GM21515 (cell line): ENCODE results near the gene DNAJB14.
A peak's percentile ranks its signal among the peaks of the same experiment; 100 is the strongest.

Experiments used
- ATAC-seq: cut with Tn5 transposase; IDR thresholded peaks from one replicate; pipeline ENCODE4 v1.9.1; 2021; ENCODE audit not compliant: unreplicated experiment

The DNAJB14 gene

GRCh38 chr4:99945718-99946355 lies 581 bp downstream of the DNAJB14 start:
- peak; percentile 4 for ATAC-seq

- no peak for ATAC-seq
These were observed 2.4 kb downstream of the DNAJB14 start for GRCh38 chr4:99943904-99944437.

DNA sequence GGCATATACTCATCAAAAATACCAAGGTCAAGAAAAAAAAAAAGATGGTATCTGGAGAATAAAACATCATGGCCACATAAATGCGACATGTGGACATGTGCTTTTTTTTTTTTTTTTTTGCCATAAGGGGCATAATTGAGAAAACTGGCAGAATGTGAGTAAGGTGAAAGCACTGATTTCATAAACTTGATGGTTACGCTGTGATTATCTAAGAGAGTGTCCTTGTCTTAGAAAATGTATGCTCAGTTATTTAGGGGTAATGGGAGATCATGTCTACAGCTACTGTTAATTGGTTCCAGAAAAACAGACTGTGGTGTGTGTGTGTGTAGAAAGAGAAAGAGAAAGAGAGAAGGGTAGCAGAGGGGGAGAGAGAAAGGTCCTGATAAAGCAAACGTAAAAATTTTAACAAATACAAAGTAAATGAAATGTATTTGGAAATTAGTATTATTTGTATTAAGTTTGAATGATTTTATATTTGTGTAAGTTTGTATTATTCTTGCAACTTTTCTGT lies 8.1 kb downstream of the DNAJB14 start:
- no peak for ATAC-seq

GRCh38 chr4:99934891-99935290 lies 11.5 kb downstream of the DNAJB14 start:
- no peak for ATAC-seq

DNA sequence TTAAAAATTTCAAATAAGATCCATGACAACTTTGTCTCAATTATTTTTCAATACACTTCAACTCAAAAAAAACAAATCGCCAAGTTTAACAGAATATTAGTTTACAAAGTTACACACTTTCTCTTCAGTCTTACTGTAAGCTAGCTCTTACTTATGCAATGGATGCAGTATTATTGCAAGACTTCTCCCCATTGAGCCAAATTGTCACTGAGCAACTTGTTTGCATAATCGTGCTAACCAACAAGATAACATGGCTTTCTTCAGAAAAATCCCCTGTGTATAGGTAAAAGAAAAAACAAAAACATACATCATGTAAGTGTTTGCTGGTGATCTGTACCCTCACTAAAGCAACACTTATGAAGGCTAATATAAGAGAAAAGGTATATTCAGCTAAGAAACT lies 18.9 kb downstream of the DNAJB14 start:
- no peak for ATAC-seq

DNA sequence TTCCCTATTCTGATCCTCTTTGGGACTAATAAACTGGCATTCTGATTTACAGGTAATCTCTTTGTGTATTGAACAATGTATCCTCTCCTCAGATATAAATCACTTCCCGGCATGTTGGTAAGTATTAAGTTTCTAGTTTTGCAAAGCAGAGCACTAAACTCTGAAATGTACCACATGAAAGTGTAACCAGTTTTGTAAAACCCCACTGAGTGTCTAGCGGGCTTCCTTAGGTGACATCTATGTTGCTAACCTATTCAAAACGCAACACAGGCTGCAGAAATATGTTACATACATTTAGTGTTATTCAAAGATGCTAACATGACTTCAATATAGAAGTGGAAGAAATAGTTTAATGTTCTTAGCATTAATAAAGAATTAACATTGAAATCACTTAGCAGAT lies 25.2 kb downstream of the DNAJB14 start:
- no peak for ATAC-seq

DNA sequence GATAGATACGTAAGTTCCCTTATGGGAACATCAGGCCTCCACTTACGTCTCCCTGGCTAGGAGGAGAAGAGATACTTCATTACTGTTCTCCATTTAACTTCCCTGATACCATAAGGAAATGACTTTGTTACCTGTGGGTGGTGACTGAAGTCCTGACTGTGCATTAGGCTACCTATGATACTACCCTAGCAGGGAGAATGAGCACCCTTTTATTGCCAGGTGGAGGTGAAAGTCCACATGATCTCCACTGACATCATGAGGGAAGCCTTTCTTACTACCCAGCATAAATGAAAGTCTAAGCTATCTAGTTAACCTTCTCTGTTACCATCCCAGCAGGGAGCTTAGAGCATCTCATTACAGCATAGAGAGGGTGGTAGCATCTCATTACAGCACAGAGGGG lies 27.8 kb downstream of the DNAJB14 start:
- no peak for ATAC-seq

DNA sequence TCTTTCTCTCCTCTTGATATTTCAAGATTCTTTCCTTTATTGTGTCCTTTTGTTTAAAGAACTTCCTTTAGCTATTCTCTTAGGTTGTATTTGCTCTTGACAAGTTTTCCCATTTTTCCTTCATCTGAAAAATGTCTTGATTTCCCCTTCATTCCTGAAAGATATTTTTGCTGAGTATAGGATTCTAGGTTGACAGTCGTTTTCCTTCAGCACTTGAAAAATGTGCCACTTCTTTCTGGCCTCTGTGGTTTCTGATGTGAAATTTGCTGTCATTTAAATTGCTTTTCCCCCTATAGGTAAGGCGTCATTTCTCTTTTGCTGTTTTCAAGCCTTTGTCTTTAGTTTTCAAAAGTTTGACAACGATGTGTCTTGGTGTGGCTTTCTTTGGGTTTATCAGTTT lies 28.8 kb downstream of the DNAJB14 start:
- ATAC-seq: no peak

DNA sequence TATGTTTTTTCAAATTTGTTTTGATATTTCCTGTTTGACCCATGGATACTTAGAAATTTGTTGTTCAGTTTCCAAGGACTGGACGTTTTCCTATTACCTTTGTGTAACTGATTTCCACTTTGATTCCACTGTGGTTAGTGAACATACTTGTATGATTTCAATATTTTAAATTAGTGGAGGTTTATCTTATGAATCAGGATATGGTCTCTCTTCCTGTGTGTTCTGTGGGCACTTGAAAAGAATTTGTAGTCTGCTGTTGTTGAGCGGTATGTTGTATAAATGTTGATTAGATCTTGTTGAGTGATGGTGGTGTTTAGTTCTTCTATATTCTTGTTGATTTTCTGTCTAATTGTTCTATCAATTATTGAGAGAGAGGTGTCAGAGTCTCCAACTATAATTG lies 31.0 kb downstream of the DNAJB14 start:
- no peak for ATAC-seq

DNA sequence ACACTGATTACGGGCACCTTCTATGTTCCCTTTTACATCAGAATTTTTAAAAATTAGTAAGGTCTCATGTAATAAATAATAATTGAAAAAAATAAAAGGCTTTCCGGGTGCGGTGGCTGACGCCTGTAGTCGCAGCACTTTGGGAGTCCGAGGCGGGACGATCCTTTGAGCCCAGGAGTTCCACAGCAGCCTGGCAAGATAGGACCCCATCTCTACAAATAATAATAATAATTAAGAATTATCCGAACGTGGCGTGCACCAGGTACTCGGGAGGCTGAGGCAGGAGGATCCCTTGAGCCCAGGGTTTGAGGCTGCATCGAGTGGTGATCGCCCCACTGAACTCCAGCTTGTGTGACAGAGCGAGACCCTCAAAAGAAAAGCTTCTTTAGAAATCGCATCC lies 51.4 kb downstream of the DNAJB14 start:
- no peak for ATAC-seq

DNA sequence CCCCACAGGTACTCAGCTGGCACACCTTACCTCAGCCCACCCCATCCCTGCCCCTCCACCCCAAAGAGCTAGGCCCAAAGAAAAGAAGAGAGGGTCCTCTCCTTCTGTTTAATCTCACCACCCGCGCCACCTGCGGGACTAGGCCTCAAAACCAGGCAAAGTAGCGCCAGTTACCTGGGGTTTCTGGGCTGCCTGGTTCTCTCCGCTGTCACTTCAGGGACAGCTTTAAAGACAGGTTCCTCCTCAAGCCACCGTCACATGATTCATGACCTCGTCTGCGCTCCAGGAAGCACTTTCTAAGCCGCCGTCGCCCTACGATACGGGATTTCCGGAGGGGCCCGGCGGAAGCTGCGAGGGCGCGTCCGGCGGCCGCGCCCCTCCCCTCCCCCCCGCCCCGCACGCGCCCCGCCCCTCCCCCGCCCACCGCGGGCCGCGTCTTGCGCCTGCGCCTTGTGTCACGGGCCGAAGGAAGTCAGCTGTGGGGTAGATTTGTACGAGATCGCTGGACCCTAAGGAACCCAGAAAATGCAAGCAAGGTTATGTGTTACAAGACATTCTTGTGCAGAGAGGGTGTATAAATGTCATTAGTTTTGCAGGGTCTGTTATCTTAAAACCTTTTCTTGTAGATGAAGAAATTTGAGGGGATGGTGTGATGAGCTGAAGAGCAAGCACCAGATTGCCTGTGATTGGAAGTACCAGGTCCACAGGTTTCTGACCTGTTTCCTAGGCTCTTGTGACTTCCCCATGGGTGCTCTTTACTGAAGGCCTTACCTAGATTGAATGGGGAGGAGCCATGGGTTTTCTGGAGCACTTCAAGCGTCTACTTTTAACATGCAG lies 52.0 kb downstream of the DNAJB14 start, which contains the start of gene LAMTOR3:
LAMTOR3 (minus strand) TSS at position 267 of the 837 bp plus-strand sequence. CDS start 464 bp downstream, outside the sequence.
- ATAC-seq: peak; percentile 100

- peak; percentile 27 for ATAC-seq
These were observed 52.6 kb downstream of the DNAJB14 start for GRCh38 chr4:99893839-99894160.

GRCh38 chr4:99893029-99893428 lies 53.4 kb downstream of the DNAJB14 start:
- no peak for ATAC-seq

- no peak for ATAC-seq
These were observed 55.1 kb downstream of the DNAJB14 start for GRCh38 chr4:99891351-99891750.

DNA sequence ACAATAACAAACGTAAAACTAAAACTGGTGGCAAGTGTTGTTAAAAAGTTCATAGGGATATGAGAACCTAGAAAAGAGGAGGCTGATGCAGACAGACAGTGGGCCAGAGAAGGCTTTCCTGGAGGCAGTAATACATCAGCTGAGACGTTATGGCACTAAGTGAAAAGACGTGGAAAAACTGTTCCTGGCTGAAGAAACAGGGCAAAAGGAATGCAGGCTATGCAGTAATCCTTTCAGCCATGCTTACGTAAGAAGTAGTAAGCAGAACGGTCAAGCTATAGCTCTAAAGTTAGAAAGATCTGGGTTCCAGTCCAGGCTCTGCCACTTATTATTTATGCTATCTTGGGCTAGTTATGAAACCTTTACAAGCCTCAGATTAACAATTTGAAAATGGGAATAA lies 58.6 kb downstream of the DNAJB14 start:
- ATAC-seq: no peak

DNA sequence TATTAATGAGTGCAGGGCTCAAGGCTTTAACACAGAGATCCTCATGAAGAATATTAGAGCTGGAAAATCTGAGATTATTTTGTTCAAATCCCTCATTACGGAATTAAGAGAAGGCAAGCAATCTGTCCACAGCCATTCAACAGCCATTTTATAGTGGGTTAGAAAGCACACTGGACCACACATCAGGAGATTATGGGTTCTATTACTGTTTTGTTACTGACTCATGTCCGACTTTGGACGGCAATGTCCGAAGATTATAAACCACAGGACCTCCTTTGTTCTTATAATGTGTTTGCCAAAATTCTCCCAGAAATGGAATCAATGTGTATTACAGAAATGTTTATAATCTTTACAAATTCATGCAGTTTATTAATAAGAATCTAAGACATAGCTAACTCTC lies 60.3 kb downstream of the DNAJB14 start:
- ATAC-seq: no peak

GRCh38 chr4:99885687-99886086 lies 60.7 kb downstream of the DNAJB14 start:
- ATAC-seq: no peak

- ATAC-seq: no peak
These were observed 61.3 kb downstream of the DNAJB14 start for GRCh38 chr4:99885063-99885664.

DNA sequence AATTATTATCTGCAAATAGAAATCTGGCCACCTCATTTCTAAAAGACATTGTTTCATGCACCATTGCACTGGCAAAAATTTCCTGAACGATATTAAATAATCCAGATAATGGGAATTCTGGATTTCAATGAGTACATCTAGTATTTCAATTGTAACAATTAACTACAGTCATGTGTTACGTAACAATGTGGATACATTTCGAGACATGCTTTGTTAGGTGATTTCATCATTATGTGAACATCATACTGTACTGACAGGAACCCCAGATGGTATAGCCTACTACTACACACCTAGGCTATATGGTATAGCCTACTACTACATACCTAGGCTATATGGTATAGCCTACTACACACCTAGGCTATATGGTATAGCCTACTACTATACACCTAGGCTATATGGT lies 67.0 kb downstream of the DNAJB14 start:
- ATAC-seq: no peak

GRCh38 chr4:99878604-99879003 lies 67.8 kb downstream of the DNAJB14 start:
- no peak for ATAC-seq

- ATAC-seq: no peak
These were observed 69.5 kb downstream of the DNAJB14 start for GRCh38 chr4:99876946-99877345.

DNA sequence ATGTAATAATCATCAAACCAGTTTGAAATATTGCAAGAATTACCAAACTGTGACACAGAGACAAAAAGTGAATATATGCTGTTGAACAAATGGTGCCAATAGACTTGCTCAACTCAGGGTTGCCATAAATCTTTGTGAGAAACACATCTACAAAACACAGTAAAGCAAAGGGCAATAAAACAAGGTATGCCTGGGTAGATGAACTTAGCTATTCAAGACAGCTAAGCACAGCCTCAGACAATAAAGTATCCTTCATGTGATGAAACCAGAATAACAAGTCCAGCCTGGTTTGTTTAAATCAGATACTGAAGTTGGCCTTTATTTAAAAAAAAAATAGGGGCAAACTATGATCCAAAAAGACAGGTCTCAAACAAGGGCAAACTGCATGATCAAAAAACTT lies 71.3 kb downstream of the DNAJB14 start:
- ATAC-seq: no peak
